RWPE1 (cell line): ENCODE results near the gene TRIM46.
"Not testable (repeated sequence)": the region's sequence is repeated elsewhere in the genome, so short reads cannot be mapped to it uniquely, and the experiment has no call there.

Experiments used
- CTCF ChIA-PET: fragments of 350-600 bp; sonication (Branson Sonifier 250); formaldehyde crosslinking; extraction: SDS; loops from one replicate; lab custom pipeline; 2021; lab: Yijun Ruan, JAX
- POLR2A ChIA-PET: fragments of 400-600 bp; formaldehyde crosslinking; extraction: SDS; loops from one replicate; lab custom pipeline; 2020; ENCODE audit warnings: antibody characterized with exemption; ENCODE audit not compliant: low non-redundant PET; lab: Yijun Ruan, JAX
- DNase-seq: peaks from one replicate; pipeline ENCODE4 v3.0.0; 2012; ENCODE audit warnings: low spot score
- H3K27ac ChIP-seq: fragments of 450-650 bp; 2 replicates; pipeline ENCODE4 v1.5.1; 2017
- CTCF ChIP-seq: fragments of 450-650 bp; conservative IDR thresholded peaks from 2 replicates; pipeline ENCODE4 v1.5.1; 2017; ENCODE audit warnings: low read depth, mild to moderate bottlenecking

TRIM46 gene

GRCh38 chr1:155218854-155219591 is 45.4 kb downstream of the TRIM46 start:
- TF ChIP-seq CTCF: no peak
- no peak for DNase-seq
- H3K27ac ChIP-seq: peak overlapping the region; percentile 37; the same call in 1 of the 2 replicates
- CTCF ChIA-PET: interaction anchor here (0.7 kb wide), 1 partner anchor 12 kb away, joined by 3 read pairs; no protein-coding TSS in a partner anchor
- POLR2A ChIA-PET: no interaction called here

- no peak for TF ChIP-seq CTCF
- CTCF ChIA-PET: interaction anchor here (0.7 kb wide), 1 partner anchor 12 kb away, joined by 3 read pairs; no protein-coding TSS in a partner anchor
- DNase-seq: no peak
- POLR2A ChIA-PET: no interaction called here
- peak overlapping the region; percentile 37; the same call in 1 of the 2 replicates for H3K27ac ChIP-seq
These were observed 46.0 kb downstream of the TRIM46 start for GRCh38 chr1:155219592-155220031.

GRCh38 chr1:155220211-155220965 is 46.7 kb downstream of the TRIM46 start:
- CTCF ChIA-PET, DNase-seq, POLR2A ChIA-PET: not testable (repeated sequence)
- H3K27ac ChIP-seq: peak overlapping the region; percentile 51

- no peak for DNase-seq
- ChIA-PET POLR2A (no interaction called here), CTCF (no interaction called here)
- no peak for TF ChIP-seq CTCF
- H3K27ac ChIP-seq: no peak overlapping the region
These were observed 49.4 kb downstream of the TRIM46 start for GRCh38 chr1:155223047-155223446.

- H3K27ac ChIP-seq: peak overlapping the region; percentile 90
- DNase-seq, POLR2A ChIA-PET: not testable (repeated sequence)
- CTCF ChIA-PET: interaction anchor here (1.1 to 2.2 kb wide), 3 partner anchors 18 to 52 kb away, joined by 5 to 22 read pairs (median 7); partner anchors contain the start of genes KRTCAP2 and THBS3
These were observed 51.7 kb downstream of the TRIM46 start for GRCh38 chr1:155225404-155225759.

GRCh38 chr1:155226188-155226909 is 52.7 kb downstream of the TRIM46 start:
- ChIA-PET POLR2A (interaction anchor here (0.6 to 1.2 kb wide), 4 partner anchors 15 to 23 kb away, joined by 3 to 4 read pairs (median 4); a partner anchor contains a TSS), CTCF (interaction anchor here (0.8 to 2.8 kb wide), 3 partner anchors 10 to 24 kb away, joined by 3 to 22 read pairs (median 13); partner anchors contain the start of gene THBS3)
- DNase-seq: peak; percentile 73
- peak overlapping the region; percentile 90 for H3K27ac ChIP-seq
- TF ChIP-seq CTCF: peak; percentile 67

GRCh38 chr1:155226910-155227260 is 53.2 kb downstream of the TRIM46 start:
- H3K27ac ChIP-seq: peak overlapping the region; percentile 90
- ChIA-PET POLR2A (interaction anchor here (0.6 to 1.2 kb wide), 4 partner anchors 14 to 24 kb away, joined by 3 to 4 read pairs (median 4); a partner anchor contains a TSS), CTCF (interaction anchor here (0.8 to 2.8 kb wide), 3 partner anchors 9 to 23 kb away, joined by 3 to 22 read pairs (median 13); partner anchors contain the start of gene THBS3)
- no peak for DNase-seq
- peak; percentile 35; the same call in 1 of the 2 replicates for TF ChIP-seq CTCF
